TTC549 (cell line): Measurements from ENCODE around the gene DYNC1H1.

Experiments used
- FAIRE-seq: peaks from 2 replicates; lab custom pipeline; 2012; peaks lifted over from hg19 to GRCh38; lab: Jason Lieb, UNC

The DYNC1H1 gene

GRCh38 chr14:101997429-101998336 lies 33.3 kb downstream of the DYNC1H1 start:
- FAIRE-seq = no peak

DNA sequence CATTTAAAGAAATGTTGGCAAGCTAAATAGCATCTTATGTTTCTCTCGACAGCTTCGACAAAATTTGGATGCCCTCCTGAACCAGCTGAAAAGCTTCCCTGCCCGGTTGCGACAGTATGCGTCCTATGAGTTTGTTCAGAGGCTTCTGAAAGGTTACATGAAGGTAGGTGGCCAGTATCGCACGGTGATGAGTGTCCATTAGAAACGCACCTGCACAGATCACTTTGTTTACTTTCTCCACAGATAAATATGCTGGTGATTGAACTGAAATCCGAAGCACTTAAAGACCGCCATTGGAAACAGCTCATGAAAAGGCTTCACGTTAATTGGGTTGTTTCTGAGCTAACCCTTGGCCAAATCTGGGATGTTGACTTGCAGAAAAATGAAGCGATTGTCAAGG lies 36.5 kb downstream of the DYNC1H1 start:
- no peak for FAIRE-seq

DNA sequence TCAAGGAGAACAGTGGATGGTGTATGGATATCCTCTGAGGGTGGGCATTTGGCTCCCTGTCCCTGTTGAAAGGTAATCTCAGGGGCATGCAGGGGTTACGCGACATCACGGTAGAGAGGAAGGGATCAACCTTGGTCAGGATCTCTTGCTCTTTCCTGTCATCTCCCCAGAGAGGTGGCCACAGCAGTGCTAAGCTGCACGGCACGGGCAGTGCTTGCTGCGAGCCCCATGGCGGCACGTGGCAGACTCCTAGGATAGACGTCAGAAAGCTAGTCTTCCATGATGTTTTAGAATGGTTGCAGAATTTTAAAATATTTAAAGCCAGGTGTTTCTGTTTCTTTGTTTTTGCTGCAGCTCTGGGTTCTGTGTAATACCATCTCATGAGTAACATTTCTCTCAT lies 41.0 kb downstream of the DYNC1H1 start:
- FAIRE-seq = no peak

- no peak for FAIRE-seq
Observed at GRCh38 chr14:102007916-102008418, 43.6 kb downstream of the DYNC1H1 start.

DNA sequence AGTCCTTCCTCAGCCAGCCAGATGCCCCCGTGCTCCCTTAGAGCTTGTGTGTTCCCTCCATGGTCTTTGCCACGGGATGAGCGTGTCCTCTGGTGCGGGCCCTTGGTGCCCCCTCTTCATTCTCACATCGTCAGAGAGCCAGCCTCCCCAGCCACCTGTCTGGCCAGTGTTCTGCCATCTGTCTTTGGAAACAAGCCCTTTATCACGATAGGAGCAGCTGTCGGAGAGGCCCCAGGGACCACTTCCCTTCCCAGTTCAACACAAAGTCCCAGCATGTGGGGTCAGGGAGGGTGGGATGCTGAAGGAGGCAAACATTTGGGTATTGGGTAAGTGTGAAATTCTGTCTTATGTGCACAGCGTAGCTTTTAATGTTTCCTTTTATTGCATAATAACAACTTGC lies 44.5 kb downstream of the DYNC1H1 start:
- no peak for FAIRE-seq

DNA sequence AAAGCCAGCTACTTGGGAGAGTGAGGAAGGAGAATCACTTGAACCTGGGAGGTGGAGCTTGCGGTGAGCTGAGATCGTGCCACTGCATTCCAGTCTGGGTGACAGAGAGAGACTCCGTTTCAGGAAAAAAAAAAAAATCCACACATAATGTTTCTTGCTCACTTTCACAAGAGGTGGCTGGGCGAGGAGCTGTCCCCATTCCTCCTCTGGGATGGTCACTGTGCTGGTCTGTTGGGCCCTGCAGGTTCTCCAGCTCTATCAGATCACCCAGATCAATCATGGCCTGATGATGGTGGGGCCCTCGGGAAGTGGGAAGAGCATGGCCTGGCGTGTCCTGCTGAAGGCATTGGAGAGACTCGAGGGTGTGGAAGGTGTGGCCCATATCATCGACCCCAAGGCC lies 47.3 kb downstream of the DYNC1H1 start:
- FAIRE-seq = no peak

GRCh38 chr14:102012336-102012735 lies 48.0 kb downstream of the DYNC1H1 start:
- no peak for FAIRE-seq

DNA sequence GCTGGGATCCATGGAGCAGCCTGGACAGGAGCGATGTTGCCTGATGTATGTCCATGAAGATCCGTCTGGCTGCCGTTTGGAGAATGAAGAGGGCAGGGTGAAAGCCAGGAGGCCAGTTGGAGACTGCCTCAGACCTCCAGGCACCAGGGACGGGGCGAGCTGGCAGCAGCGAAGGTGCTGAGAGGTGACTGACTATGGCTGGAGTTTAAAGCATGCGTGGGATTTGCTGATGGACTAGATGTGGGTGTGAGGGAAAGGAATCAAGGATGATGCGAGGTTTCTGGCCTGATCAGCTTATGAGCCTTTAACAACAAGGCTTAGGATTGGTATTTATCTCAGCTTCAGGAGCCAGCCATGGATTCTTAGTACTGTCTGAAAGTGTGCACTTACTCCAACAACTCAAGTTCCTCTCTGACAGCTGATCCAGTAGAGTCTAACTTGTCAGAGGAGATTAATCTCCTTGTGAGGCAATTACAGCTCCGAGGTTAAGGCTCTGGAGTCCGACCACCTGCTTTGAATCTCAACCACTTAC lies 49.4 kb downstream of the DYNC1H1 start:
- FAIRE-seq = no peak

DNA sequence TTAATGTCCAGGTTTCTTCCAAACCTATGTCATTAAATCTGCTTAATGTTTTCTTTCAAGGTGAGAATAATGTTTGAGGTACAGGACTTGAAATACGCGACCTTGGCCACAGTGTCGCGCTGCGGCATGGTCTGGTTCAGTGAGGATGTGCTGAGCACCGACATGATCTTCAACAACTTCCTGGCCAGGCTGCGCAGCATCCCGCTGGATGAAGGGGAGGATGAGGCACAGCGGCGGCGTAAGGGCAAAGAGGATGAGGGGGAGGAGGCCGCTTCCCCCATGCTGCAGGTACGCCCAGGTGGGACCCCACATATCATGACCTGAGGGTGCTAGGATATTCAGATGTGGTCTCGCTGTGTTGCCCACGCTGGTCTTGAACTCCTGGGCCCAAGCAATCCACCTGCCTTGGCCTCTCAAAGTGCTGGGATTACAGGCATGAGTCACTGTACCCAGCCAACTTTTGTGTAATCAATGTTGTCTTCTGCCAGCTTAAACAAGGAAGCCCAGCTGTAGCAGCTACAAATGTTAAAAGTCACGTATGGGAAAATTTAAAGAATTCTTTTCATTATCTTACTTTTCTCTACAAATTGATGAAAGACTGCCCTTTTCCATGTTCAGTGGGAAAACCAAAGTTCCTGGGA lies 50.8 kb downstream of the DYNC1H1 start:
- FAIRE-seq = no peak

DNA sequence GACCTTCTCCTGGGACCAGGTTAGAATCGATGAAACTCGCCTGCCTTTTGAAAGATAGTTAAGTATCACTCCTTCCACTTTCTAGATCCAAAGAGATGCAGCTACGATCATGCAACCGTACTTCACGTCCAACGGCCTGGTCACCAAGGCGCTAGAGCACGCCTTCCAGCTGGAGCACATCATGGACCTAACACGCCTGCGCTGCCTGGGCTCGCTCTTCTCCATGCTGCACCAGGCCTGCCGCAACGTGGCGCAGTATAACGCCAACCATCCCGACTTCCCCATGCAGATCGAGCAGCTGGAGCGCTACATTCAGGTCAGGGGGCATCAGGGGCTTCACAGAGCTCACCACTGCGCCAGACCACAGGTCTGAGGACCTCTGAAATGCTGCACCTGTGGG lies 51.4 kb downstream of the DYNC1H1 start:
- FAIRE-seq = no peak

DNA sequence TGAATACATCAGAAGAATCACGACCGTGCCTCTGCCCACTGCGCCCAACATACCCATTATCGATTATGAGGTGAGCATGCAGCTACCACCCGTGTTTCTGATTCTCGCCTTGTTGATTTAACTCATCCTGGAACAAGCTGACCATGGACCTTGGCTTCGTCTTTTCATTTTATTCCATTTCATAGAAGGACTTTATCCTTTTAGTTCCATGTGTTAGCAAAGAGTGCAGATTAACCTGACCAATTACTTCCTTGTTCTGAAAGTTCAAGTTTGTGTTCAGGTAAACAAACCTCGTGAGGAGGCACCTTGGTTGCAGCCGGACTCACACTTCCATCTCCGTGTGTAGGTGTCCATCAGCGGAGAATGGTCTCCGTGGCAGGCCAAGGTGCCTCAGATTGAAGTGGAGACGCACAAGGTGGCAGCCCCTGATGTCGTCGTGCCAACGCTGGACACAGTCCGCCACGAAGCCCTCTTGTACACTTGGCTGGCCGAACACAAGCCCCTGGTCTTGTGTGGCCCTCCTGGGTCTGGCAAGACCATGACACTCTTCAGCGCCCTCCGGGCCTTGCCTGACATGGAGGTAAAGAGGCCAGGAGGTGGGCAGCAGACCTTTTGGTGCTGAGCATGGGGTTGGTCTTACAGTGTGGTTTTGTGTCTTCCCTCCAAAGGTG lies 52.2 kb downstream of the DYNC1H1 start:
- FAIRE-seq = no peak

- FAIRE-seq = no peak
Observed at GRCh38 chr14:102018251-102018650, 53.9 kb downstream of the DYNC1H1 start.

DNA sequence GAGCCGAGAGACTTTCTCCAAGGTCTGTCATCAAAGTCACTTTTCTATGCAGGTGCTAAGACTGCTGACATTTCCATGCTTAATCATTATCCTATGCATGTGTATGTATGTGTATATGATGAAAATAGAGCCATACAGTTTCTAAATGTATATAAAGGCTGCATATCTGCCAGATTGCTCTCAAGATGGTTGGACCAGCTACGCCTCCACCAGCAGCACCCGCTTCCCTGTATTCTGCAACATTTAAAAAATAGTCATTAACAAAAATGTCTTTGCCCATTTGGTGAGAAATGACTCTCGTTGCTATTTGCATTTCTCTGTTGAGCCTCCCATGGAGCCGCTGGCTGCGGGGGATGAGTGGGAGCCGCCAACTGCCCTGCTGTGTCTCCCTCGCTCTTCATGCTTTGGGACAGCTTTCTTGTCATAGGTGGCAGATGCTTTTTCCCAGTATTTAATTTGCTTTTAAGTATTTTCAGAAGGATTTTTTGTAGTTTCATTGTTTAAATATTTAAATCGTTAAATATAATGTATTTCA lies 54.7 kb downstream of the DYNC1H1 start:
- no peak for FAIRE-seq

DNA sequence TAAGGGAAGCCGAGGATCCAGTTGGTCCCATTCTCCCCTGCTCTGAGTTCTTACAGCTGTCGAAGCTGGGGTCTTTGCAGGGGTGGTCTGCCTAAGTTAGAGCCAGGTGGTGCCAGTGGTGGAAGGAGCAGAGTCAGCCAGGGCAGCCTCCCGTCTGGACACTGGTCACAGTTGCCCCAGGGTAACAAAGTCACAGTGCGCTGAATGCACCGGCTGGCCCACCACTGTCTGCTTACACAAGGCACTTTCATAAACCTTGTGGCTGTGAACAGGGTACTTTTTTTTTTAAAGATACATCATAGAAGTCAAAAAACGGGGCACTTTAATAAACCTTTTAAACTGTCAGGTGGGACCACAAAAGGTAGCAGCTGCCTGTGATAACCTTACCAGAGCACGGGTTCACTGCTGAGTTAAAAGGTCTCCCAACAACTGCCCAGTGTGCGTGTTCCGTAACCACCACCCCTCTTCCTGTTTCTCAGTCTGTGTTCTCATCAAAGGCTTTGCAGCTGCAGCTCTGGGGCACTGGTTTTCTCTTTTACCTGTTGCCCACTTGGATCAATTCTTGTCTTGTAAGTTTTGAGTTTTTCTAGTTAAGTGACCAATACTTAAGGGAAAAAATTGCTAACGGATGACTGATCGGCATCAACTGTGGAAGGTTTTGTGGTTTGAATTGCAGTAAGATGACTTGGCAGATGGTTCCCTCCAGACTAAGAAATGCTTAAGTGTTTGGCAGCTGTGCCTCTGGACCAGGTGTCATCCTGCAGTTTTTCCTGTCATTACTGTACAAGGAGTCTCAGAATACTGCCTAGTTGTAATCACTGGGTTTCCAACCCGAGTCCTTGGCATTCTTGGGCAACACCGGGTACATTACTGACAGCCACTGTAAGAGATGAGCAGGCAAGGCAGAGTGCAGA lies 55.9 kb downstream of the DYNC1H1 start:
- FAIRE-seq = no peak

GRCh38 chr14:102026934-102027333 lies 62.6 kb downstream of the DYNC1H1 start:
- FAIRE-seq = no peak

DNA sequence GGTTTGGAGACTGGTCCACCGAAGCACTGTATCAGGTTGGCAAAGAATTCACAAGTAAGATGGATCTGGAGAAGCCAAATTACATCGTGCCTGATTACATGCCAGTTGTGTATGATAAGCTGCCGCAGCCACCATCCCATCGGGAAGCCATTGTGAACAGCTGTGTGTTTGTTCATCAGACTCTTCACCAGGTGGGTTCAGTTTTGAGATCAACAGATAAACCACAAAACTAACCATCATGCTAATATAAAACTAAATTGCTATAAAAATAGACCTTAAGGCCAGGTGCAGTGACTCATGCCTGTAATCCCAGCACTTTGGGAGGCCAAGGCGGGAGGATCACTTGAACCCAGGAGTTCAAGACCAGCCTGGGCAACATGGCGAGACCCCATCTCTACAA lies 63.6 kb downstream of the DYNC1H1 start:
- no peak for FAIRE-seq

GRCh38 chr14:102028733-102029132 lies 64.4 kb downstream of the DYNC1H1 start:
- FAIRE-seq = no peak

- FAIRE-seq = no peak
Observed at GRCh38 chr14:102029956-102030355, 65.6 kb downstream of the DYNC1H1 start.

- no peak for FAIRE-seq
Observed at GRCh38 chr14:102033241-102033640, 68.9 kb downstream of the DYNC1H1 start.

- no peak for FAIRE-seq
Observed at GRCh38 chr14:102034301-102034700, 69.9 kb downstream of the DYNC1H1 start.

GRCh38 chr14:102035914-102036313 lies 71.5 kb downstream of the DYNC1H1 start:
- no peak for FAIRE-seq
